Measurements from ENCODE around the gene MAN1C1. TPM values are rescaled to one million over a fixed set of nuclear protein-coding genes. Genes with fewer than 3 reads are reported as not detected.

MAN1C1 gene
- total RNA-seq, 1 experiment from 2014 or later, result 1.2 TPM

GRCh38 chr1:25594971-25595370 lies 21.6 kb upstream of the MAN1C1 start:
- no peak overlapping the region for H3K9ac ChIP-seq (ENCODE audit: low read length)
- H3K9me2 ChIP-seq (ENCODE audit: insufficient read depth), result no peaks in the 10 kb centered on the region
- TF ChIP-seq YY1 (IDR thresholded peaks at IDR 0.05; ENCODE audit: extremely low read depth, insufficient replicate concordance, low read depth, low read length) (no peak), EZH2 (IDR thresholded peaks at IDR 0.05) (no peak), CEBPB (IDR thresholded peaks at IDR 0.05; ENCODE audit: low read depth) (no peak), ATF3 (IDR thresholded peaks at IDR 0.05) (no peak), TCF7L2 (IDR thresholded peaks at IDR 0.05; ENCODE audit: borderline replicate concordance, extremely low read depth, insufficient read depth, insufficient read length) (no peak), EZH2phosphoT487 (IDR thresholded peaks at IDR 0.05; ENCODE audit: borderline replicate concordance) (no peak), POLR2AphosphoS5 (IDR thresholded peaks at IDR 0.05; ENCODE audit: low read depth, low read length) (no peak), ZBTB33 (IDR thresholded peaks at IDR 0.05; ENCODE audit: extremely low read depth, insufficient replicate concordance, low read length) (no peak), FOSL1 (IDR thresholded peaks at IDR 0.05; ENCODE audit: low read depth) (no peak), JUND (IDR thresholded peaks at IDR 0.05) (no peak), MAX (IDR thresholded peaks at IDR 0.05) (no peak)
- H3K9me3 ChIP-seq (ENCODE audit: control insufficient read depth in 1 of 2, insufficient read depth in 1 of 2, low read depth in 1 of 2, low read length in 2 of 2), result no peaks in the 10 kb centered on the region
- CTCF ChIA-PET, result no interaction called here
- intact Hi-C loops (cut with micrococcal nuclease), result no loop called here
- POLR2A ChIA-PET, result no interaction called here
- H3K4me3 ChIP-seq (replicated peaks in 1 of 2; ENCODE audit: low read depth in 1 of 2, low read length in 2 of 2), result no peak overlapping the region
- H3K27ac ChIP-seq (ENCODE audit: low read depth, low read length), result no peak overlapping the region
- no peaks in the 10 kb centered on the region for H3K36me3 ChIP-seq (ENCODE audit: control insufficient read depth in 1 of 2, insufficient read depth in 2 of 2, low read length in 2 of 2)
- H3K27me3 ChIP-seq (ENCODE audit: insufficient read depth, low read length), result no peaks in the 10 kb centered on the region
- H3K4me2 ChIP-seq (ENCODE audit: low read length), result no peak overlapping the region
- no peak overlapping the region for H2AFZ ChIP-seq (ENCODE audit: low read depth, low read length, poor library complexity, severe bottlenecking)
- no peaks in the 10 kb centered on the region for H3K79me2 ChIP-seq (ENCODE audit: insufficient read depth, low read length)
- DNase-seq (ENCODE audit: low read depth, low spot score) (no peak), ATAC-seq (no peak)
- BruUV-seq (replicated peaks), result no TSS peak
- RAD21 ChIA-PET (ENCODE audit: low non-redundant PET in 1 of 2, low total read pairs in 2 of 2, uncharacterized antibody in 2 of 2, unreplicated experiment in 2 of 2), result no interaction called here
- H3K4me1 ChIP-seq (ENCODE audit: control insufficient read depth in 1 of 2, insufficient read depth in 2 of 2, low read length in 2 of 2), result no peaks in the 10 kb centered on the region
- no peaks in the 10 kb centered on the region for H4K20me1 ChIP-seq (ENCODE audit: insufficient read depth)

Data from HCT116 (cell line).